HEK293 (cell line): ENCODE data around the gene SCAMP5.

ENCODE experiments used
- KLF1 ChIP-seq: fragments of 450-650 bp; formaldehyde crosslinking; IDR thresholded peaks from 2 replicates; pipeline ENCODE4 v1.5.1; 2016; ENCODE audit warnings: missing biosample characterization, missing genetic modification characterization
- ZNF223 ChIP-seq: fragments of 450-650 bp; formaldehyde crosslinking; IDR thresholded peaks from 2 replicates; pipeline ENCODE4 v1.5.1; 2016; ENCODE audit warnings: missing biosample characterization, missing genetic modification characterization
- ZNF596 ChIP-seq: fragments of 450-650 bp; IDR thresholded peaks from 2 replicates; pipeline ENCODE4 v1.5.0; 2018; ENCODE audit warnings: missing biosample characterization, mild to moderate bottlenecking, missing genetic modification characterization, moderate library complexity
- ZNF768 ChIP-seq: fragments of 450-650 bp; formaldehyde crosslinking; IDR thresholded peaks from 2 replicates; pipeline ENCODE4 v1.5.1; 2018; ENCODE audit warnings: missing biosample characterization, mild to moderate bottlenecking, missing genetic modification characterization
- ZNF776 ChIP-seq: fragments of 450-650 bp; formaldehyde crosslinking; IDR thresholded peaks from 2 replicates; pipeline ENCODE4 v1.5.0; 2017; ENCODE audit warnings: missing biosample characterization, missing genetic modification characterization, borderline replicate concordance
- TF ChIP-seq, protein P1 (sequence below): fragments of 450-650 bp; formaldehyde crosslinking; IDR thresholded peaks from 2 replicates; pipeline ENCODE4 v1.5.1; 2017; ENCODE audit warnings: missing biosample characterization, missing genetic modification characterization
- TF ChIP-seq, protein P2 (sequence below): fragments of 450-650 bp; formaldehyde crosslinking; IDR thresholded peaks from 2 replicates; pipeline ENCODE4 v1.5.1; 2016; ENCODE audit warnings: missing biosample characterization, missing genetic modification characterization
- TF ChIP-seq, protein P3 (sequence below): fragments of 450-650 bp; formaldehyde crosslinking; IDR thresholded peaks from 2 replicates; pipeline ENCODE4 v1.5.1; 2016; ENCODE audit warnings: missing biosample characterization, missing genetic modification characterization
- TF ChIP-seq, protein P4 (sequence below): sonication (generic); formaldehyde crosslinking; IDR thresholded peaks from 2 replicates; pipeline ENCODE4 v1.8.1; 2022; ENCODE audit warnings: mild to moderate bottlenecking, moderate library complexity, missing genetic modification reagents

DNA sequence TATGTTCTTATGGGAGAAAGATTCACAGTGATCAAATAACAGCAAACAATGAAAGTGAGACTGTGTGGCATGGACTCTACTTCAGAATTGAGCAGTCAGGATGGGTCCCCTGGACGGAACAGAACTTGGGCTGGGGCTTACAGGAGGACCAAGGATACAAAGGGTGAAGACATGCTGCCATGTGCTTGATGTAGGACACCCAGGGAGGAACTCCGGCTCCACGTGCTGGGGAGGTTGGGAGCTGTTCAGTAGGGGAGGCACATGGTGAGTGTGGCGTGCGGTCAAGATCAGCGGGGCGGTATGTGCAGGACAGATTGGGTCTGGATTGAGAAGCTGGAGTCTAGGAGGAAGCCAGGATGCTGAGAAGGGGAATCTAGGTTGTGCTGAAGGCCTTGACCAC lies 60.7 kb downstream of the SCAMP5 start:
- TF ChIP-seq, protein P1, sequence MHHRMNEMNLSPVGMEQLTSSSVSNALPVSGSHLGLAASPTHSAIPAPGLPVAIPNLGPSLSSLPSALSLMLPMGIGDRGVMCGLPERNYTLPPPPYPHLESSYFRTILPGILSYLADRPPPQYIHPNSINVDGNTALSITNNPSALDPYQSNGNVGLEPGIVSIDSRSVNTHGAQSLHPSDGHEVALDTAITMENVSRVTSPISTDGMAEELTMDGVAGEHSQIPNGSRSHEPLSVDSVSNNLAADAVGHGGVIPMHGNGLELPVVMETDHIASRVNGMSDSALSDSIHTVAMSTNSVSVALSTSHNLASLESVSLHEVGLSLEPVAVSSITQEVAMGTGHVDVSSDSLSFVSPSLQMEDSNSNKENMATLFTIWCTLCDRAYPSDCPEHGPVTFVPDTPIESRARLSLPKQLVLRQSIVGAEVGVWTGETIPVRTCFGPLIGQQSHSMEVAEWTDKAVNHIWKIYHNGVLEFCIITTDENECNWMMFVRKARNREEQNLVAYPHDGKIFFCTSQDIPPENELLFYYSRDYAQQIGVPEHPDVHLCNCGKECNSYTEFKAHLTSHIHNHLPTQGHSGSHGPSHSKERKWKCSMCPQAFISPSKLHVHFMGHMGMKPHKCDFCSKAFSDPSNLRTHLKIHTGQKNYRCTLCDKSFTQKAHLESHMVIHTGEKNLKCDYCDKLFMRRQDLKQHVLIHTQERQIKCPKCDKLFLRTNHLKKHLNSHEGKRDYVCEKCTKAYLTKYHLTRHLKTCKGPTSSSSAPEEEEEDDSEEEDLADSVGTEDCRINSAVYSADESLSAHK (tag by site-specific recombination): no peak
- TF ChIP-seq ZNF223 (tag by site-specific recombination) (no peak), ZNF596 (tag by site-specific recombination) (no peak), ZNF776 (tag by site-specific recombination) (no peak), ZNF768 (tag by site-specific recombination) (no peak), KLF1 (no peak)
- TF ChIP-seq, protein P2, sequence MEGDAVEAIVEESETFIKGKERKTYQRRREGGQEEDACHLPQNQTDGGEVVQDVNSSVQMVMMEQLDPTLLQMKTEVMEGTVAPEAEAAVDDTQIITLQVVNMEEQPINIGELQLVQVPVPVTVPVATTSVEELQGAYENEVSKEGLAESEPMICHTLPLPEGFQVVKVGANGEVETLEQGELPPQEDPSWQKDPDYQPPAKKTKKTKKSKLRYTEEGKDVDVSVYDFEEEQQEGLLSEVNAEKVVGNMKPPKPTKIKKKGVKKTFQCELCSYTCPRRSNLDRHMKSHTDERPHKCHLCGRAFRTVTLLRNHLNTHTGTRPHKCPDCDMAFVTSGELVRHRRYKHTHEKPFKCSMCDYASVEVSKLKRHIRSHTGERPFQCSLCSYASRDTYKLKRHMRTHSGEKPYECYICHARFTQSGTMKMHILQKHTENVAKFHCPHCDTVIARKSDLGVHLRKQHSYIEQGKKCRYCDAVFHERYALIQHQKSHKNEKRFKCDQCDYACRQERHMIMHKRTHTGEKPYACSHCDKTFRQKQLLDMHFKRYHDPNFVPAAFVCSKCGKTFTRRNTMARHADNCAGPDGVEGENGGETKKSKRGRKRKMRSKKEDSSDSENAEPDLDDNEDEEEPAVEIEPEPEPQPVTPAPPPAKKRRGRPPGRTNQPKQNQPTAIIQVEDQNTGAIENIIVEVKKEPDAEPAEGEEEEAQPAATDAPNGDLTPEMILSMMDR (tag by site-specific recombination): no peak
- TF ChIP-seq, protein P3, sequence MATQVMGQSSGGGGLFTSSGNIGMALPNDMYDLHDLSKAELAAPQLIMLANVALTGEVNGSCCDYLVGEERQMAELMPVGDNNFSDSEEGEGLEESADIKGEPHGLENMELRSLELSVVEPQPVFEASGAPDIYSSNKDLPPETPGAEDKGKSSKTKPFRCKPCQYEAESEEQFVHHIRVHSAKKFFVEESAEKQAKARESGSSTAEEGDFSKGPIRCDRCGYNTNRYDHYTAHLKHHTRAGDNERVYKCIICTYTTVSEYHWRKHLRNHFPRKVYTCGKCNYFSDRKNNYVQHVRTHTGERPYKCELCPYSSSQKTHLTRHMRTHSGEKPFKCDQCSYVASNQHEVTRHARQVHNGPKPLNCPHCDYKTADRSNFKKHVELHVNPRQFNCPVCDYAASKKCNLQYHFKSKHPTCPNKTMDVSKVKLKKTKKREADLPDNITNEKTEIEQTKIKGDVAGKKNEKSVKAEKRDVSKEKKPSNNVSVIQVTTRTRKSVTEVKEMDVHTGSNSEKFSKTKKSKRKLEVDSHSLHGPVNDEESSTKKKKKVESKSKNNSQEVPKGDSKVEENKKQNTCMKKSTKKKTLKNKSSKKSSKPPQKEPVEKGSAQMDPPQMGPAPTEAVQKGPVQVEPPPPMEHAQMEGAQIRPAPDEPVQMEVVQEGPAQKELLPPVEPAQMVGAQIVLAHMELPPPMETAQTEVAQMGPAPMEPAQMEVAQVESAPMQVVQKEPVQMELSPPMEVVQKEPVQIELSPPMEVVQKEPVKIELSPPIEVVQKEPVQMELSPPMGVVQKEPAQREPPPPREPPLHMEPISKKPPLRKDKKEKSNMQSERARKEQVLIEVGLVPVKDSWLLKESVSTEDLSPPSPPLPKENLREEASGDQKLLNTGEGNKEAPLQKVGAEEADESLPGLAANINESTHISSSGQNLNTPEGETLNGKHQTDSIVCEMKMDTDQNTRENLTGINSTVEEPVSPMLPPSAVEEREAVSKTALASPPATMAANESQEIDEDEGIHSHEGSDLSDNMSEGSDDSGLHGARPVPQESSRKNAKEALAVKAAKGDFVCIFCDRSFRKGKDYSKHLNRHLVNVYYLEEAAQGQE: no peak
- TF ChIP-seq, protein P4, sequence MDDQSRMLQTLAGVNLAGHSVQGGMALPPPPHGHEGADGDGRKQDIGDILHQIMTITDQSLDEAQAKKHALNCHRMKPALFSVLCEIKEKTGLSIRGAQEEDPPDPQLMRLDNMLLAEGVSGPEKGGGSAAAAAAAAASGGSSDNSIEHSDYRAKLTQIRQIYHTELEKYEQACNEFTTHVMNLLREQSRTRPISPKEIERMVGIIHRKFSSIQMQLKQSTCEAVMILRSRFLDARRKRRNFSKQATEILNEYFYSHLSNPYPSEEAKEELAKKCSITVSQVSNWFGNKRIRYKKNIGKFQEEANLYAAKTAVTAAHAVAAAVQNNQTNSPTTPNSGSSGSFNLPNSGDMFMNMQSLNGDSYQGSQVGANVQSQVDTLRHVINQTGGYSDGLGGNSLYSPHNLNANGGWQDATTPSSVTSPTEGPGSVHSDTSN: no peak
